ENCODE data around the gene NRARP. TPM values are rescaled to one million over a fixed set of nuclear protein-coding genes. Genes with fewer than 3 reads are reported as not detected.

The NRARP gene
- total and polyA plus RNA-seq, 7 donors = 1.8 to 24.7 (median 11.6) TPM; not detected in 1

GRCh38 chr9:137321726-137322361 is 19.8 kb upstream of the NRARP start:
- intact Hi-C loops (cut with DNase I) = no loop called here
- TF ChIP-seq POLR2A (IDR thresholded peaks at IDR 0.05) (no peak), POLR2AphosphoS5 (IDR thresholded peaks at IDR 0.05) (no peak), CTCF (IDR thresholded peaks at IDR 0.05) (no peak), EP300 (IDR thresholded peaks at IDR 0.05) (no peak)
- Histone ChIP-seq H3K36me3 (no peaks in the 10 kb centered on the region), H3K27ac (no peak overlapping the region), H3K9me3 (no peaks in the 10 kb centered on the region), H3K4me3 (no peak overlapping the region), H3K4me1 (peaks cover 0 to 6% (median under 1%) of the 10 kb centered on the region in 4 donors), H3K27me3 (peaks cover 2 to 13% (median 8%) of the 10 kb centered on the region in 3 donors)
- WGBS, 2 donors = 94 to 95% methylated on average over 22 of the region's 22 CpGs
- DNase-seq = peak; percentile 38

GRCh38 chr9:137320555-137321384 is 18.7 kb upstream of the NRARP start:
- H3K9me3 ChIP-seq = no peaks in the 10 kb centered on the region
- TF ChIP-seq EP300 (IDR thresholded peaks at IDR 0.05) (no peak), POLR2A (IDR thresholded peaks at IDR 0.05) (no peak), CTCF (IDR thresholded peaks at IDR 0.05) (no peak), POLR2AphosphoS5 (IDR thresholded peaks at IDR 0.05) (no peak)
- peaks cover 13 to 23% (median 19%) of the 10 kb centered on the region in 3 donors for H3K27me3 ChIP-seq
- 48 to 82% methylated on average over 24 of the region's 24 CpGs for WGBS, 2 donors
- peak; percentile 59 for DNase-seq
- no peaks in the 10 kb centered on the region for H3K36me3 ChIP-seq
- no peak overlapping the region for H3K4me3 ChIP-seq
- H3K27ac ChIP-seq = no peak overlapping the region
- intact Hi-C loops (cut with DNase I) = no loop called here
- H3K4me1 ChIP-seq = peaks cover 0 to 17% (median 10%) of the 10 kb centered on the region in 4 donors

- Histone ChIP-seq H3K9me3 (no peaks in the 10 kb centered on the region), H3K36me3 (no peaks in the 10 kb centered on the region), H3K27me3 (peaks cover 13 to 29% (median 27%) of the 10 kb centered on the region in 3 donors), H3K4me3 (no peak overlapping the region), H3K4me1 (peaks cover 0 to 25% (median 15%) of the 10 kb centered on the region in 4 donors), H3K27ac (no peak overlapping the region)
- TF ChIP-seq POLR2A (IDR thresholded peaks at IDR 0.05) = no peak
- TF ChIP-seq CTCF (IDR thresholded peaks at IDR 0.05) = no peak
- no peak for TF ChIP-seq POLR2AphosphoS5 (IDR thresholded peaks at IDR 0.05)
- TF ChIP-seq EP300 (IDR thresholded peaks at IDR 0.05) = no peak
- 86 to 93% methylated on average over 22 of the region's 22 CpGs for WGBS, 2 donors
- intact Hi-C loops (cut with DNase I) = no loop called here
- peak; percentile 53 for DNase-seq
Observed at GRCh38 chr9:137319739-137320551, 17.9 kb upstream of the NRARP start.

- intact Hi-C loops (cut with DNase I) = no loop called here
- 83 to 93% methylated on average over 26 of the region's 26 CpGs for WGBS, 2 donors
- H3K4me1 ChIP-seq = peaks cover 0 to 26% (median 15%) of the 10 kb centered on the region in 4 donors
- peaks cover 13 to 29% (median 28%) of the 10 kb centered on the region in 3 donors for H3K27me3 ChIP-seq
- H3K9me3 ChIP-seq = no peaks in the 10 kb centered on the region
- peak overlapping the region in 2 of 4 donors; percentile 37 to 41 for H3K27ac ChIP-seq
- DNase-seq = peak; percentile 61
- no peak overlapping the region for H3K4me3 ChIP-seq
- TF ChIP-seq EP300 (IDR thresholded peaks at IDR 0.05) (no peak), POLR2A (IDR thresholded peaks at IDR 0.05) (no peak), POLR2AphosphoS5 (IDR thresholded peaks at IDR 0.05) (no peak), CTCF (IDR thresholded peaks at IDR 0.05) (no peak)
- no peaks in the 10 kb centered on the region for H3K36me3 ChIP-seq
Observed at GRCh38 chr9:137319011-137319738, 17.1 kb upstream of the NRARP start.

All from sigmoid colon (tissue), 7 donors.